ENCODE results near the gene ABCB6.

The ABCB6 gene

GRCh38 chr2:219161097-219161496 lies 57.7 kb downstream of the ABCB6 start:
- Histone ChIP-seq H3K27ac (ENCODE audit: low read depth, low read length) (no peak overlapping the region), H3K9me2 (replicated peaks; ENCODE audit: insufficient read depth, low read length) (no peaks in the 10 kb centered on the region), H4K20me1 (ENCODE audit: low read depth, low read length) (no peaks in the 10 kb centered on the region), H3K9me3 (ENCODE audit: insufficient read depth, low read length) (no peaks in the 10 kb centered on the region), H3K79me2 (ENCODE audit: insufficient read depth, low read length) (no peaks in the 10 kb centered on the region), H3K27me3 (ENCODE audit: low read length) (no peaks in the 10 kb centered on the region), H3K4me2 (ENCODE audit: low read depth, low read length, poor library complexity, severe bottlenecking) (peak overlapping the region; percentile 69), H3F3A (ENCODE audit: insufficient read depth) (peaks cover 3% of the 10 kb centered on the region; the same call in 1 of the 2 replicates), H2AFZ (ENCODE audit: low read depth, low read length, severe bottlenecking) (peak overlapping the region; percentile 80), H3K4me3 (ENCODE audit: insufficient read depth, low read length, poor library complexity, severe bottlenecking) (peak overlapping the region; percentile 66), H3K9ac (ENCODE audit: low read length) (peak overlapping the region; percentile 68), H3K36me3 (ENCODE audit: low read length) (no peaks in the 10 kb centered on the region)
- no peak for TF ChIP-seq EZH2phosphoT487 (conservative IDR thresholded peaks at IDR 0.05; ENCODE audit: low read length)
- TF ChIP-seq, protein P1, sequence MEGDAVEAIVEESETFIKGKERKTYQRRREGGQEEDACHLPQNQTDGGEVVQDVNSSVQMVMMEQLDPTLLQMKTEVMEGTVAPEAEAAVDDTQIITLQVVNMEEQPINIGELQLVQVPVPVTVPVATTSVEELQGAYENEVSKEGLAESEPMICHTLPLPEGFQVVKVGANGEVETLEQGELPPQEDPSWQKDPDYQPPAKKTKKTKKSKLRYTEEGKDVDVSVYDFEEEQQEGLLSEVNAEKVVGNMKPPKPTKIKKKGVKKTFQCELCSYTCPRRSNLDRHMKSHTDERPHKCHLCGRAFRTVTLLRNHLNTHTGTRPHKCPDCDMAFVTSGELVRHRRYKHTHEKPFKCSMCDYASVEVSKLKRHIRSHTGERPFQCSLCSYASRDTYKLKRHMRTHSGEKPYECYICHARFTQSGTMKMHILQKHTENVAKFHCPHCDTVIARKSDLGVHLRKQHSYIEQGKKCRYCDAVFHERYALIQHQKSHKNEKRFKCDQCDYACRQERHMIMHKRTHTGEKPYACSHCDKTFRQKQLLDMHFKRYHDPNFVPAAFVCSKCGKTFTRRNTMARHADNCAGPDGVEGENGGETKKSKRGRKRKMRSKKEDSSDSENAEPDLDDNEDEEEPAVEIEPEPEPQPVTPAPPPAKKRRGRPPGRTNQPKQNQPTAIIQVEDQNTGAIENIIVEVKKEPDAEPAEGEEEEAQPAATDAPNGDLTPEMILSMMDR (IDR thresholded peaks at IDR 0.05; ENCODE audit: insufficient read depth, low read length, poor library complexity, severe bottlenecking), result no peak

DNA sequence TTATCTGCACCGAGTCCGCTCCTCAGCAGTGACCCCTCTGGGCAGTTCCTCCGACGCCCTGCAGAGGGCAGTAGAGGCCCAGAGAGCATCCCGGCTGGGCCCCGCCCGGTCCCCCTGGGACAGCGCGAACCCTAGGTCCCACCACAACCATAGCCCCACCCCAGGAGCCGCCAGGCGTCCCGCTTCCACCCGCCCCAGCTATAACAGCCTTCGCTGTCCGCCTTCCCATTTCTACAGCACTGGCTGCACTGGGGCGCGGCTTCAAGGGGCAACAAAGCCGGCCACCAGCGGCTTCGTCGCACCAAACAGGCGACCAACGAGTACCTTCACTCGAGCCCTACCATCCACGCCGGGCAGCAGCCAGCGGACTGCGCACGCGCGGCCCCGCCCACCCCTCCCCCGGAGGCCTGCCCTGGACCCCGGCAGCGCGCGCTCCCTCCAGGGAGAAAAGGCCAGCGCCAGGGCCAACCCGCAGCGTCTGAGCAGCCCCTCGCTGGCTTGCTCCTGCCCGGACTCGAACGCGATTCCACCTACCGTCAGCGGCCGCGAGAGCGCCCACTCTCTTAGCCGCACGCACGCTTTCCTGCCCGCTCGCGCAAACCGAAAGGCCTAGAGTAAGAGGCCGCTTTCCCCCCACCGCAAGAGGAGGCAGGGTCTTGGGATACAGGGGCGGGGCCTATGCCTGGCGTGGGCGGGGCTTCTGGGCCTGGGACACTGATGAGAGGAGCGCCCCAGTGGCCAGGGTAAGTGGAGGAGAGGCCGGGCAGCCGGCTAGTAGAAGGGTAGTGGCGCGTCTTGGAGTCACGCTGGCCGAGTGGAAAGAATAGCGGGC lies 58.4 kb downstream of the ABCB6 start, which contains the start of gene NHEJ1:
TSS of gene NHEJ1 (minus strand) at position 630 of the 832 bp plus-strand sequence. CDS start 2,453 bp downstream, outside the sequence.
- Histone ChIP-seq H4K20me1 (ENCODE audit: low read depth, low read length) (no peaks in the 10 kb centered on the region), H3K27ac (ENCODE audit: low read depth, low read length) (peak within 1 kb of the TSS; percentile 76), H3F3A (ENCODE audit: insufficient read depth) (peaks cover 3% of the 10 kb centered on the region; the same call in 1 of the 2 replicates), H3K79me2 (ENCODE audit: insufficient read depth, low read length) (no peaks in the 10 kb centered on the region), H2AFZ (ENCODE audit: low read depth, low read length, severe bottlenecking) (peak within 1 kb of the TSS; percentile 80), H3K36me3 (ENCODE audit: low read length) (no peaks in the 10 kb centered on the region), H3K9me3 (ENCODE audit: insufficient read depth, low read length) (no peaks in the 10 kb centered on the region), H3K4me3 (ENCODE audit: insufficient read depth, low read length, poor library complexity, severe bottlenecking) (peak within 1 kb of the TSS; percentile 66), H3K9me2 (replicated peaks; ENCODE audit: insufficient read depth, low read length) (no peaks in the 10 kb centered on the region), H3K9ac (ENCODE audit: low read length) (peak within 1 kb of the TSS; percentile 68), H3K4me2 (ENCODE audit: low read depth, low read length, poor library complexity, severe bottlenecking) (peak within 1 kb of the TSS; percentile 69), H3K27me3 (ENCODE audit: low read length) (no peaks in the 10 kb centered on the region)
- TF ChIP-seq, protein P1 (IDR thresholded peaks at IDR 0.05; ENCODE audit: insufficient read depth, low read length, poor library complexity, severe bottlenecking), result peak; percentile 92
- TF ChIP-seq EZH2phosphoT487 (conservative IDR thresholded peaks at IDR 0.05; ENCODE audit: low read length), result no peak
